ENCODE data around the gene LY6G5B.

DNA sequence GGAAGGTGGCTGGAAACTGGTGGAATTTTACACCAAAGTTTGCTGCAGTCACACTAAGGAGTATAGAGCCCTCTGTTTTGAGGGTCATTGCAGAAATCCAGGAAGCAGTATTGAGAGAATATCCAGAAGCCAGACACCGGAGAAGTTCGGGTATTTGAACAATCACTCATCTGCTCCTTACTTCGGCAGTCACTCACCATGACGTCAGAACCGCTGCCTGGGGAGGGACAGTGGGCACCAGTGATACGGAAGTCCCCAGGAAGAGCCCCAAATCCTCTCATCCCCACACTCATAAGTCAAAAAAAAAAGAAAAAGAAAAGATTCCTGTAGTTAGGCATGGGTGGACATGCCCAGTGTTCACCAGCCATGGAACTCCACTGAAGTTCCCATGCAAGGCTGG, 7.1 kb downstream of the LY6G5B start:
- TF ChIP-seq, protein P1, sequence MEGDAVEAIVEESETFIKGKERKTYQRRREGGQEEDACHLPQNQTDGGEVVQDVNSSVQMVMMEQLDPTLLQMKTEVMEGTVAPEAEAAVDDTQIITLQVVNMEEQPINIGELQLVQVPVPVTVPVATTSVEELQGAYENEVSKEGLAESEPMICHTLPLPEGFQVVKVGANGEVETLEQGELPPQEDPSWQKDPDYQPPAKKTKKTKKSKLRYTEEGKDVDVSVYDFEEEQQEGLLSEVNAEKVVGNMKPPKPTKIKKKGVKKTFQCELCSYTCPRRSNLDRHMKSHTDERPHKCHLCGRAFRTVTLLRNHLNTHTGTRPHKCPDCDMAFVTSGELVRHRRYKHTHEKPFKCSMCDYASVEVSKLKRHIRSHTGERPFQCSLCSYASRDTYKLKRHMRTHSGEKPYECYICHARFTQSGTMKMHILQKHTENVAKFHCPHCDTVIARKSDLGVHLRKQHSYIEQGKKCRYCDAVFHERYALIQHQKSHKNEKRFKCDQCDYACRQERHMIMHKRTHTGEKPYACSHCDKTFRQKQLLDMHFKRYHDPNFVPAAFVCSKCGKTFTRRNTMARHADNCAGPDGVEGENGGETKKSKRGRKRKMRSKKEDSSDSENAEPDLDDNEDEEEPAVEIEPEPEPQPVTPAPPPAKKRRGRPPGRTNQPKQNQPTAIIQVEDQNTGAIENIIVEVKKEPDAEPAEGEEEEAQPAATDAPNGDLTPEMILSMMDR (conservative IDR thresholded peaks at IDR 0.05 in 1 of 2, IDR thresholded peaks at IDR 0.05 in 1 of 2; ENCODE audit: low read depth in 1 of 2, low read length in 2 of 2) = no peak
- TF ChIP-seq EZH2 (IDR thresholded peaks at IDR 0.05; ENCODE audit: low read length, missing control alignments) = no peak
